SK-N-SH treated with all-trans-retinoic acid at 6 μM for 48 hours (cell line): ENCODE data around the gene HMX1.

Experiments
- ATAC-seq: fragments of 200-7000 bp; cut with Tn5 transposase; 3 replicates; pipeline ENCODE4 v1.9.1; 2020; ENCODE audit warnings: mild to moderate bottlenecking, moderate library complexity
- ARNTL ChIP-seq: fragments of 450-650 bp; formaldehyde crosslinking; IDR thresholded peaks from 2 replicates; pipeline ENCODE4 v1.5.0; 2020; ENCODE audit warnings: low read depth, mild to moderate bottlenecking, moderate library complexity, borderline replicate concordance
- BACH2 ChIP-seq: fragments of 250-450 bp; sonication (Bioruptor Pico); IDR thresholded peaks from 2 replicates; pipeline ENCODE4 v1.9.0; 2021; ENCODE audit warnings: mild to moderate bottlenecking, borderline replicate concordance
- GLIS3 ChIP-seq: fragments of 250-450 bp; sonication (Bioruptor Pico); IDR thresholded peaks from 2 replicates; pipeline ENCODE4 v1.5.0; 2020; ENCODE audit warnings: mild to moderate bottlenecking, moderate library complexity
- ISL1 ChIP-seq: fragments of 250-450 bp; sonication (Bioruptor Pico); IDR thresholded peaks from 2 replicates; pipeline ENCODE4 v2.1.2; 2022; ENCODE audit warnings: mild to moderate bottlenecking, moderate library complexity
- OSR1 ChIP-seq: fragments of 250-450 bp; sonication (Bioruptor Pico); IDR thresholded peaks from 2 replicates; pipeline ENCODE4 v1.8.0; 2022; ENCODE audit warnings: moderate library complexity, mild to moderate bottlenecking, inconsistent platforms
- SNAI2 ChIP-seq: fragments of 250-450 bp; sonication (Bioruptor Pico); IDR thresholded peaks from 2 replicates; pipeline ENCODE4 v1.5.0; 2020; ENCODE audit warnings: mild to moderate bottlenecking, moderate library complexity
- TOX ChIP-seq: fragments of 250-450 bp; sonication (Bioruptor Pico); IDR thresholded peaks from 2 replicates; pipeline ENCODE4 v1.8.0; 2021; ENCODE audit warnings: mild to moderate bottlenecking, moderate library complexity, borderline replicate concordance
- ZC3H10 ChIP-seq: fragments of 250-450 bp; sonication (Bioruptor Pico); IDR thresholded peaks from 2 replicates; pipeline ENCODE4 v1.5.1; 2021; ENCODE audit warnings: mild to moderate bottlenecking, moderate library complexity
- ZFP3 ChIP-seq: fragments of 250-450 bp; sonication (Bioruptor Pico); IDR thresholded peaks from 2 replicates; pipeline ENCODE4 v1.5.0; 2020; ENCODE audit warnings: mild to moderate bottlenecking, moderate library complexity
- ZFP30 ChIP-seq: fragments of 450-650 bp; formaldehyde crosslinking; IDR thresholded peaks from 2 replicates; pipeline ENCODE4 v1.5.0; 2022; ENCODE audit warnings: mild to moderate bottlenecking, moderate library complexity
- ZNF565 ChIP-seq: fragments of 450-650 bp; formaldehyde crosslinking; conservative IDR thresholded peaks from 2 replicates; pipeline ENCODE4 v1.5.0; 2020; ENCODE audit warnings: low read depth, mild to moderate bottlenecking, moderate library complexity
- TF ChIP-seq, protein P1 (sequence below): fragments of 250-450 bp; sonication (Bioruptor Pico); IDR thresholded peaks from 2 replicates; pipeline ENCODE4 v1.8.0; 2020; ENCODE audit warnings: mild to moderate bottlenecking, moderate library complexity, borderline replicate concordance
- TF ChIP-seq, protein P2 (sequence below): fragments of 250-450 bp; sonication (Bioruptor Pico); IDR thresholded peaks from 2 replicates; pipeline ENCODE4 v1.8.0; 2021; ENCODE audit warnings: low read depth, mild to moderate bottlenecking, moderate library complexity, borderline replicate concordance
- TF ChIP-seq, protein P3 (sequence below): fragments of 250-450 bp; sonication (Bioruptor Pico); IDR thresholded peaks from 2 replicates; pipeline ENCODE4 v1.5.1; 2020; ENCODE audit warnings: low read depth, mild to moderate bottlenecking, moderate library complexity
- TF ChIP-seq, protein P4 (sequence below): fragments of 250-450 bp; sonication (Bioruptor Pico); IDR thresholded peaks from 2 replicates; pipeline ENCODE4 v1.5.0; 2020; ENCODE audit warnings: mild to moderate bottlenecking, moderate library complexity

The HMX1 gene

DNA sequence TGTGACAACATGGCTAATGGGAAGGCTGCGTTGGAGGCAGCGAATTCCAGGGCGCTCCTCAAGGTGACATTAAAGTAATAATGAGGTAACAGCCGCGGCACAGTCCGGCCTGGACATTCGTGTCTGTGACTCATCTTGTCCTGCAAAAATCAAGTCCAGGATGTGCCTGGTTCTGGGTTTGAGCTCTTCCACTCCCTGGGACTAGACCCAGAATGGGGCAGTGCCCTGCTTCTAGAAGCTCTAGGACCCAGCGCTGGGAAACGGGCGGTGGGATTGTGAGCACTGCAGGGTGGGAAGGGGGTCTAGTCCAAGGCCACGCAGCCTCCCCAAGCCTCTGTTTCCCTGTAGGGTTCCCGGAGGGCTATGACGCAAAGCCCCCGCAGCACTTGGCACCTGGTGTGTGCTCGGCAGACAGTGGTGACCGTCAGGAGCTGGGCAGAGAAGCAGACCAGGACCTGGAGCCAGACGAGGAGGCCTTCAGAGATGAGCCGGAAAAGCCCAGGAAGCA, 34.9 kb downstream of the HMX1 start (continued):
- TF ChIP-seq, protein P1, sequence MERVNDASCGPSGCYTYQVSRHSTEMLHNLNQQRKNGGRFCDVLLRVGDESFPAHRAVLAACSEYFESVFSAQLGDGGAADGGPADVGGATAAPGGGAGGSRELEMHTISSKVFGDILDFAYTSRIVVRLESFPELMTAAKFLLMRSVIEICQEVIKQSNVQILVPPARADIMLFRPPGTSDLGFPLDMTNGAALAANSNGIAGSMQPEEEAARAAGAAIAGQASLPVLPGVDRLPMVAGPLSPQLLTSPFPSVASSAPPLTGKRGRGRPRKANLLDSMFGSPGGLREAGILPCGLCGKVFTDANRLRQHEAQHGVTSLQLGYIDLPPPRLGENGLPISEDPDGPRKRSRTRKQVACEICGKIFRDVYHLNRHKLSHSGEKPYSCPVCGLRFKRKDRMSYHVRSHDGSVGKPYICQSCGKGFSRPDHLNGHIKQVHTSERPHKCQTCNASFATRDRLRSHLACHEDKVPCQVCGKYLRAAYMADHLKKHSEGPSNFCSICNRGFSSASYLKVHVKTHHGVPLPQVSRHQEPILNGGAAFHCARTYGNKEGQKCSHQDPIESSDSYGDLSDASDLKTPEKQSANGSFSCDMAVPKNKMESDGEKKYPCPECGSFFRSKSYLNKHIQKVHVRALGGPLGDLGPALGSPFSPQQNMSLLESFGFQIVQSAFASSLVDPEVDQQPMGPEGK, result no peak
- no peak for TF ChIP-seq ARNTL (CRISPR knock-in tag)

DNA sequence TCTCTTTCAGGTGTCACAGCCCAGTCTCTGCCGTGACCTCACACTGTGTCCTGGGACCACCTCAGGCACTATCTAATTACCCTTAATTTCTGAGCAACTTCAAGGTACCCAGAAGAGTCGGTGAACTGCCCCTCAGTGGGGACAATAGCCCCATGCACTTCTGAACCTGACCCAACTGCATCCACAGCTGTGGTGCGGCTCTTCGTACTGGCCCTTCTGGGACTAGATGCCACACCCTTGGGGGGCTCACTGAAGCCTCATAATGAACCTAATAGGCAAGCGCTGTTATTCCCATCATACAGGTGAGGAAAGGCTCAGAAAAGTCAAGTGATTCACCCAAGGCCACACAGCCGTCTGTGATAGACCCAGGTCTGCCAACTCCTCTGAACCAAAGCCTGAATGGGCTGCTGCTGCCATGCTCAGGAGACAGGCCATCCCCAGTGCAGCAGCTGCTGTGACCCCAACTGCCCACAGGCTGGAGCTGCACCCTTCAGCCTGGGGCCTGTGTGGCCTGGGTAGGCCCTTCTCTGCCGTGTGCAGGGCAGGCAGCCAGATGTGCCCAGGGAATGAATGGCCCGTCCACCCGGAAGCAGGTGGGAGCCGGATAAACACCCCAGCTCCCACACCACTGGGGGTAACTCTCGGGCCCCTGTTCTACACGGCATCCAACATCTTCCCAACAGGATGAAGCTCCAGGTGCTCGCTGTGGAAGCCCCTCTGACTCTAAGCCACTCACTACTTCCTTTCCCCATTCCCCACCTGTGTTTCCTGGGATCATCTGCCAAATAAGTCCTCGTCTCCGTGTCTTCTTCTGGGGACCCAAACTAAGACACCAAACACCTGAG, 35.9 kb downstream of the HMX1 start:
- TF ChIP-seq, protein P2, sequence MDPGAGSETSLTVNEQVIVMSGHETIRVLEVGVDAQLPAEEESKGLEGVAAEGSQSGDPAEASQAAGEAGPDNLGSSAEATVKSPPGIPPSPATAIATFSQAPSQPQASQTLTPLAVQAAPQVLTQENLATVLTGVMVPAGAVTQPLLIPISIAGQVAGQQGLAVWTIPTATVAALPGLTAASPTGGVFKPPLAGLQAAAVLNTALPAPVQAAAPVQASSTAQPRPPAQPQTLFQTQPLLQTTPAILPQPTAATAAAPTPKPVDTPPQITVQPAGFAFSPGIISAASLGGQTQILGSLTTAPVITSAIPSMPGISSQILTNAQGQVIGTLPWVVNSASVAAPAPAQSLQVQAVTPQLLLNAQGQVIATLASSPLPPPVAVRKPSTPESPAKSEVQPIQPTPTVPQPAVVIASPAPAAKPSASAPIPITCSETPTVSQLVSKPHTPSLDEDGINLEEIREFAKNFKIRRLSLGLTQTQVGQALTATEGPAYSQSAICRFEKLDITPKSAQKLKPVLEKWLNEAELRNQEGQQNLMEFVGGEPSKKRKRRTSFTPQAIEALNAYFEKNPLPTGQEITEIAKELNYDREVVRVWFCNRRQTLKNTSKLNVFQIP (CRISPR knock-in tag), result no peak
- TF ChIP-seq, protein P3, sequence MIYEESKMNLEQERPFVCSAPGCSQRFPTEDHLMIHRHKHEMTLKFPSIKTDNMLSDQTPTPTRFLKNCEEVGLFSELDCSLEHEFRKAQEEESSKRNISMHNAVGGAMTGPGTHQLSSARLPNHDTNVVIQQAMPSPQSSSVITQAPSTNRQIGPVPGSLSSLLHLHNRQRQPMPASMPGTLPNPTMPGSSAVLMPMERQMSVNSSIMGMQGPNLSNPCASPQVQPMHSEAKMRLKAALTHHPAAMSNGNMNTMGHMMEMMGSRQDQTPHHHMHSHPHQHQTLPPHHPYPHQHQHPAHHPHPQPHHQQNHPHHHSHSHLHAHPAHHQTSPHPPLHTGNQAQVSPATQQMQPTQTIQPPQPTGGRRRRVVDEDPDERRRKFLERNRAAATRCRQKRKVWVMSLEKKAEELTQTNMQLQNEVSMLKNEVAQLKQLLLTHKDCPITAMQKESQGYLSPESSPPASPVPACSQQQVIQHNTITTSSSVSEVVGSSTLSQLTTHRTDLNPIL (CRISPR knock-in tag), result no peak
- TF ChIP-seq BACH2, result no peak
- no peak for ATAC-seq

DNA sequence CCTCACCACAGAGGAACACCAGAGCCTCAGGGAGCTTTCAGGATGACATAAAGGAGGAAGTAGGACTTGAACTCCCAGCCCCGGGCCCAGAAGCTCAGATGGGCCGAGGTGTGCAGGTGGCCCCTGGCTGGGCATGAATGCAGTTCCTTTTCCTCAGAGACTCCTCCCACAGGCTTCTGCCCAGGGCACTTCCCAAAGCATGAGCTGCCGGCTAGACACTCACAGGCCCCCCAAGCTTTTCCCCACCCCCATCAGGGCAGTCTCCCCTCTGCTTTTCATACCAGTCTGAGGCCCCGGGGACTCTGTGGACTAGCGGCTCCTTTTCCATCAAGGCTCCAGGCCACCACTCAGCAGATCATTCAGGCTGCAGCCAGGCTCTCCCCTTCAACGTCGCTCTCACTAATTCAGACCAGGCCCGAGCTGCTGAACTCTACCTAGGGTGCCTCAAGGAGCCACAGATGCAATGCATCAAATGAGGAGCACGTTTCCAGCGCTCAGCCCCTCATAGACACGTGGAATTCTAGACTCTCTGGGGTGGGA, 36.9 kb downstream of the HMX1 start:
- no peak for ATAC-seq
- TF ChIP-seq ISL1 (CRISPR knock-in tag) (no peak), SNAI2 (no peak), ZFP3 (CRISPR knock-in tag) (no peak), BACH2 (no peak), ZFP30 (CRISPR knock-in tag) (no peak), TOX (CRISPR knock-in tag) (no peak), GLIS3 (CRISPR knock-in tag) (no peak), ZC3H10 (CRISPR knock-in tag) (no peak), OSR1 (CRISPR knock-in tag) (no peak), ZNF565 (CRISPR knock-in tag) (no peak)
- TF ChIP-seq, protein P1, result no peak
- TF ChIP-seq, protein P3 (CRISPR knock-in tag), result no peak
- TF ChIP-seq, protein P4, sequence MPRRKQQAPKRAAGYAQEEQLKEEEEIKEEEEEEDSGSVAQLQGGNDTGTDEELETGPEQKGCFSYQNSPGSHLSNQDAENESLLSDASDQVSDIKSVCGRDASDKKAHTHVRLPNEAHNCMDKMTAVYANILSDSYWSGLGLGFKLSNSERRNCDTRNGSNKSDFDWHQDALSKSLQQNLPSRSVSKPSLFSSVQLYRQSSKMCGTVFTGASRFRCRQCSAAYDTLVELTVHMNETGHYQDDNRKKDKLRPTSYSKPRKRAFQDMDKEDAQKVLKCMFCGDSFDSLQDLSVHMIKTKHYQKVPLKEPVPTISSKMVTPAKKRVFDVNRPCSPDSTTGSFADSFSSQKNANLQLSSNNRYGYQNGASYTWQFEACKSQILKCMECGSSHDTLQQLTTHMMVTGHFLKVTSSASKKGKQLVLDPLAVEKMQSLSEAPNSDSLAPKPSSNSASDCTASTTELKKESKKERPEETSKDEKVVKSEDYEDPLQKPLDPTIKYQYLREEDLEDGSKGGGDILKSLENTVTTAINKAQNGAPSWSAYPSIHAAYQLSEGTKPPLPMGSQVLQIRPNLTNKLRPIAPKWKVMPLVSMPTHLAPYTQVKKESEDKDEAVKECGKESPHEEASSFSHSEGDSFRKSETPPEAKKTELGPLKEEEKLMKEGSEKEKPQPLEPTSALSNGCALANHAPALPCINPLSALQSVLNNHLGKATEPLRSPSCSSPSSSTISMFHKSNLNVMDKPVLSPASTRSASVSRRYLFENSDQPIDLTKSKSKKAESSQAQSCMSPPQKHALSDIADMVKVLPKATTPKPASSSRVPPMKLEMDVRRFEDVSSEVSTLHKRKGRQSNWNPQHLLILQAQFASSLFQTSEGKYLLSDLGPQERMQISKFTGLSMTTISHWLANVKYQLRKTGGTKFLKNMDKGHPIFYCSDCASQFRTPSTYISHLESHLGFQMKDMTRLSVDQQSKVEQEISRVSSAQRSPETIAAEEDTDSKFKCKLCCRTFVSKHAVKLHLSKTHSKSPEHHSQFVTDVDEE, result no peak
